H1 (cell line): ENCODE measurements around the gene TMEM229B. TPM values are rescaled to one million over a fixed set of nuclear protein-coding genes. Genes with fewer than 3 reads are reported as not detected.

Source experiments
- CTBP2 ChIP-seq: IDR thresholded peaks from 2 replicates; pipeline ENCODE4 v1.7.0; 2011; ENCODE audit warnings: borderline replicate concordance, mild to moderate bottlenecking, moderate library complexity, mixed read lengths, low read length; ENCODE audit not compliant: insufficient read depth, insufficient read length
- CTCF ChIP-seq, 3 experiments: IDR thresholded peaks; 1 replicate in 2 of 3; 2 replicates in 1 of 3; pipeline versions ENCODE4 v1.5.1 to v1.6.1; 2011; ENCODE audit warnings: low read length in 3 of 3, mild to moderate bottlenecking in 3 of 3, inconsistent platforms in 2 of 3, low read depth in 1 of 3, moderate library complexity in 1 of 3; ENCODE audit not compliant: insufficient read depth in 1 of 3; ENCODE audit errors: control extremely low read depth in 1 of 3
- polyA plus RNA-seq, 7 experiments: library from polyadenylated mRNA; depleted of rRNA in 3 of 7; stranded (reverse) in 5 of 7; unstranded in 2 of 7; fragments of >200 nt in 5 of 7; fragments of 200-250 nt in 2 of 7; gene quantifications; 1 replicate in 5 of 7; 2 replicates in 1 of 7; 4 replicates in 1 of 7; pipeline versions ENCODE4 v1.2.1 to v1.2.3, GENCODE V29; 2011 to 2013; ENCODE audit warnings: missing spikeins in 2 of 7, mixed read lengths in 2 of 7
- total RNA-seq: library from RNA; stranded (reverse); fragmentation: NEBNext Ultra II Directional; extraction: Animal tissue kit (Norgen Biotek cat#: 25700); gene quantifications from 2 replicates; pipeline ENCODE4 v1.2.1, GENCODE V29; 2021

The TMEM229B gene
- total and polyA plus RNA-seq, 2 of the 8 experiments (the other 6 are each of a cell fraction or from before 2014, with no cell fraction given), result 0.73 to 0.85 TPM

- no peak for TF ChIP-seq CTCF (IDR thresholded peaks at IDR 0.05; ENCODE audit: control extremely low read depth in 1 of 3, insufficient read depth in 1 of 3, low read depth in 1 of 3, low read length in 3 of 3)
- TF ChIP-seq CTBP2, result no peak
Observed at GRCh38 chr14:67487937-67488893, at the start of gene TMEM229B (continued).
